Kidney glomerular epithelial cell (primary cell): ENCODE measurements around the gene ITPK1.

Source experiments
- DNase-seq: peaks from one replicate; lab custom pipeline; 2025; lab: John Stamatoyannopoulos, UW

ITPK1 gene

GRCh38 chr14:92937051-92937937 is 178.4 kb downstream of the ITPK1 start:
- DNase-seq: no peak

GRCh38 chr14:92936085-92936484 is 179.6 kb downstream of the ITPK1 start:
- no peak for DNase-seq

- no peak for DNase-seq
Observed at GRCh38 chr14:92935446-92935845, 180.3 kb downstream of the ITPK1 start.

GRCh38 chr14:92934196-92935085 is 181.3 kb downstream of the ITPK1 start:
- no peak for DNase-seq

GRCh38 chr14:92933481-92933880 is 182.2 kb downstream of the ITPK1 start:
- no peak for DNase-seq

- DNase-seq: no peak
Observed at GRCh38 chr14:92932448-92933395, 183.0 kb downstream of the ITPK1 start.

- DNase-seq: no peak
Observed at GRCh38 chr14:92931681-92932447, 183.9 kb downstream of the ITPK1 start.

GRCh38 chr14:92930737-92931602 is 184.8 kb downstream of the ITPK1 start:
- no peak for DNase-seq

- no peak for DNase-seq
Observed at GRCh38 chr14:92929689-92930608, 185.8 kb downstream of the ITPK1 start.

GRCh38 chr14:92928961-92929688 is 186.6 kb downstream of the ITPK1 start:
- DNase-seq: no peak

GRCh38 chr14:92928258-92928629 is 187.5 kb downstream of the ITPK1 start:
- no peak for DNase-seq

GRCh38 chr14:92927349-92928257 is 188.1 kb downstream of the ITPK1 start:
- DNase-seq: no peak

- no peak for DNase-seq
Observed at GRCh38 chr14:92926931-92927330, 188.8 kb downstream of the ITPK1 start.

GRCh38 chr14:92926180-92926845 is 189.4 kb downstream of the ITPK1 start:
- no peak for DNase-seq

- DNase-seq: no peak
Observed at GRCh38 chr14:92925446-92925845, 190.3 kb downstream of the ITPK1 start.

GRCh38 chr14:92924247-92924646 is 191.5 kb downstream of the ITPK1 start:
- DNase-seq: no peak

GRCh38 chr14:92923744-92924103 is 192.0 kb downstream of the ITPK1 start:
- no peak for DNase-seq
